CD4-positive, alpha-beta T cell treated with Interleukin-6 at 100 ng/mL for 8 hours (primary cell): ENCODE data around the gene TNFRSF19.

Experiments
- DNase-seq: peaks from one replicate; pipeline ENCODE4 v3.0.0-alpha.2; 2020; ENCODE audit warnings: mixed read lengths, low spot score

Gene TNFRSF19

GRCh38 chr13:23683084-23683483, 112.9 kb downstream of the TNFRSF19 start:
- DNase-seq: no peak

GRCh38 chr13:23684647-23685046, 114.4 kb downstream of the TNFRSF19 start:
- no peak for DNase-seq

DNA sequence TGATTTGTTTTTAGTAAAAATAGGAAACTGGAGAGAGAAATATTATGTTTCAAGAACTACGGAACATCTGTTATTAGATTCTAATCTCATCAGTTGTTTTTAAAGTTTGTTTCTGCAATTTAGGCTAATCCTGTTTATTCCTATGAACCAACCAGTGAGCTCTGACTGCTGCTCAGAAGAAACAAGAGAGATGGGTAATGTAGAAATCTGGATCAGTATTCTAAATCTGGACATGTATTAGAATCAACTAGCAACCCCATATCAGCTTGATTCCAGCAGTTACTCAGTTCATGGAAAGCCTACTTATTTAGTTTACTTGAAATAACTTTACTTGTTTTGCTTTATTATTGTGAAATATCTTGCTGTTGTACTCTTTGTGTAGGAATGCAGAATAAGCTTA, 115.2 kb downstream of the TNFRSF19 start:
- no peak for DNase-seq

- no peak for DNase-seq
Observed at GRCh38 chr13:23686948-23687347, 116.7 kb downstream of the TNFRSF19 start.

- no peak for DNase-seq
Observed at GRCh38 chr13:23687614-23688013, 117.4 kb downstream of the TNFRSF19 start.

DNA sequence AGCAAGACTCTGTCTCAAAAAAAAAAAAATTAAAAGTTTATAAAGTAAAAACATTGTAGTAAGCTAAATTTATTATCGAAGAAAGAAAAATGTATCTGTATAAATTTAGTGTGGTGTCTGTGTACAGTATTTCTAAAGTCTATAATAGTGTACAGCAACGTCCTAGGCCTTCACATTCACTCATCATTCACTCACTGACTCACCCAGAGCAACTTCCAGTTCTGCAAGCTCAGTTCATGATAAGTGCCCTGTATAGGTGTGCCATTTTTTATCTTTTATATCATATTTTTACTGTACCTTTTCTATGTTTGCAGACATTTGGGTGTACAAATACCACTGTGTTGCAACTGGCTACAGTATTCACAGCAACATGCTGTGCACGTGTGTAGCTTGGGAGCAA, 118.1 kb downstream of the TNFRSF19 start:
- no peak for DNase-seq

DNA sequence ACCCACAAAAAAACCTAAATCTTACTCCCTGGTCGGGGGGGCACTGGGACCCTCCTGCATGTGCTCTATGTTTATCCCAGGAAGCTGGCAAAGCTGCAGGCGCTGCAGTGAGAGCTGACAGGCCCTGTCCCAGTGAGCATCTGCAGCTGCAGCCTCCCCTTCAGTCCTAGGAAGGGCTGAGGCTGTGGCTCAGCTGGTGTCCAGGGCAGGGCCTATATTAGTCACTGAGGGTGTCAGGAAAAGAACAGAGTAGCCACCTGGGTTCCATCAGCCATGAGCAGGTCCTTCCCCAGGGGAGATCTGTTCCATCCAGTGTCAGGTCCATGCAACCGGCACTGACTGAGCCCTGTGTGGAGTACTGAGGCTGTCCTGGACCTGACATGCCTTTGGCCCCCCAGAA, 120.5 kb downstream of the TNFRSF19 start:
- DNase-seq: no peak

DNA sequence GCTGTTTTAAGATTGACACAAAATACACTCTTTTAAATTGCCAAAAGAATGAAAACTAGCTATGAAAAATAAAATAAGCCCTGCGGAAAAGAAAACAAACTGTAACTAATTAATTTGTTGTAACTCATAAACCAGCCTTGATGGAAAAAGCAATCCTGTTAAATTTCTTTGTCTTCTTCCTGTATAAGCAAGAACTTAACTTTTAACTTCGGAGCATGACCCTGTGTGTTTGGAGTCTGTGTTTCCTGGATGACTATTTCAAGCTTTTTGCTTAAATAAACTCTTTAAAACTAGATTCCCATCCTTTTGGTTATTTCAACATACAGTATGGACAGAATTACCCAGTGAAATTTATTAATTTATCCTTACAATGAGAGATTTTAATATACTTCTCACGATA, 122.6 kb downstream of the TNFRSF19 start:
- no peak for DNase-seq

DNA sequence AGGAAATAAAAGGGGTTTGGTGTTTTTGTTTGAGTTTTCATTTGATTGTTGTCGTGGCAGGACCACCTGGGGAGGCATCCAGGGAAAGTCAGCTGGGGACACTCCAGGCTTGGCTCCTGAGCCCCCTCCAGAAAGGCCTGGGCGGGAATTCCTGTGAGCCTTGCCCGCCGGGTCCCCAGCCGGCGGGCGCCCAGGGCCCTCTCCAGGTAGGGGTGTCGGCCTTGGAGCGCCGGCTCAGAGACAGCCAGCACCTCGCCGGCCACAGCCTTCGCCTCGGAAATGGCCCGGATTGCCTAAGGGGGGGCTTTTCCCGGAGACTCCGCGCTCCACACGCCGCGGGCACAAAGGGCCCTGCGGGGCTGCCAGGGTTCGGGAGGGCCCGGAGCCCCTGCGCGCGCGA, 125.0 kb downstream of the TNFRSF19 start:
- no peak for DNase-seq

DNA sequence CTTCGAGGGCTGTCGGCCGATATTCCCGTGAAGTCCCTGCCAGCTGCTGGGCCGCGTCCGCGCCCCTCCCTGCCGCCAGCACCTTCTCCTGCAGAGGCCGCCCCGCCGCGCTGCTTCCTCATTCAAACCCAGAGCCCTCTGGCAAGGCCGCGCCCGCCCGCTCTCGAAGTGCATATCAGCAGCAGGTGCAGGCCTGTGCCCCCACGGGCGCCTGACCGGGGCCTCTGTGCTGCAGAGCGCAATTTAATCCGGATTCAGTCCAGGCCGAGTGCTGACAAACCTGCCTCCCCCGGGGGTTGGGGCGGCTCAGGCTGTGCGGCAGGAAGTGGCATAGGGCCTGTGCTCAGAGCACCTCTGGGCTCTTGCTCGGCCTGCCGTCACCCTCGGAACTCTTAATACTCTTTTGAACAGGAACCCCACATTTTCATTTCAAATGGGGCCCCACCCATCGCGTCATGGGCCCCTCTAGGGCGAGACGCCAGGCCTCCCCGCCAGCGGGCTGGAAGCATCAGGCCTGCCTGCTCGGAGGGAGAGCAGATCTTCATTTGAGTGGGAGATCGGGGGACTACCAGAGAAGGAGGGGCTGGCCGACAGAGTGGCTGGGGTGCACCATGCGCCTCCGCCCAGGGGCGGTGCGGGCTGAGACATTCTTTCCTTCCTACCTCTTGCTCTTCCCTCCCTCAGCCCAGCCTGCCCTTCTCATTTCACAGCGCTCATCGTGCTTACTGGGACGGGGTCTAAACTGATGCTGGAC, 125.7 kb downstream of the TNFRSF19 start:
- peak; percentile 57 for DNase-seq

DNA sequence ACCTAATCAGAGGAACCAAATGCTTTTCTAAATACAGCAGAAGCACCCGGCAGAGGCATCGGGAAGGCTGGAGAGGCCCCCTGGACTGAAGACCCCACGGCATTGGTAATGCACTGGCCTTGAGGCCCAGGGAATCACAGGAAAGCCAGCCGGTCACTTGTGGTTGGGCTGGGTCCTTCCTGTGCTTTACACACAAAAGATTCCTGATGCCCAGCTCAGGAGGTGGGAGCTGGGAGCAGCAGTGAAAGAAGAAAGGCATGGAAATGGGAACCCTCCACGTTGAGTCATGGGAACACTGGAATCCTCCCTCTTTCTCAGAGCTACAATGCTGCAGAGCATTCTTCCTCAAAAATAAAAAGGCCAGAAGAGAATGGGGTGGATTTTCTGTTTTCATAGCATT, 126.4 kb downstream of the TNFRSF19 start:
- no peak for DNase-seq

DNA sequence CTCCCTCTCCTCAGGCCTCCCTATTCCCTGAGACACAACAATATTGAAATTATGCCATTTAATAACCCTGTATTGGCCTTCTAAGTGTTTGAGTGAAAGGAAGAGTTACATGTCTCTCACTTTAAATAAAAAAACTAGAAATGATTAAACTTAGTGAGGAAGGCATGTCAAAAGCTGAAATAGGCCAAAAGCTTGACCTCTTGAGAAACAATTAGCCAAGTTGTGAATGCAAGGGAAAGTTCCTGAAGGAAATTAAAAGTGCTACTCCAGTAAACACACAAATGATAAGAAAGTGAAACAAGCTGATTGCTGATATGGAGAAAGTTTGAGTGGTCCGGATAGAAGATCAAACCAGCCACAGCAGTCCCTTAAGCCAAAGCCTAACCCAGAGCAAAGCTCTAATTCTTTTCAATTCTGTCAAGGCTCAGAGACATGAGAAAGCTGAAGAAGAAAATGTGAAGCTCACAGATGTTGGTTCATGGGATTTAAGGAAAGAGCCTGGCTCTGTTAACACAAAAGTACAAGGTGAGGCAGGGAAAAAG, 127.6 kb downstream of the TNFRSF19 start:
- DNase-seq: no peak

DNA sequence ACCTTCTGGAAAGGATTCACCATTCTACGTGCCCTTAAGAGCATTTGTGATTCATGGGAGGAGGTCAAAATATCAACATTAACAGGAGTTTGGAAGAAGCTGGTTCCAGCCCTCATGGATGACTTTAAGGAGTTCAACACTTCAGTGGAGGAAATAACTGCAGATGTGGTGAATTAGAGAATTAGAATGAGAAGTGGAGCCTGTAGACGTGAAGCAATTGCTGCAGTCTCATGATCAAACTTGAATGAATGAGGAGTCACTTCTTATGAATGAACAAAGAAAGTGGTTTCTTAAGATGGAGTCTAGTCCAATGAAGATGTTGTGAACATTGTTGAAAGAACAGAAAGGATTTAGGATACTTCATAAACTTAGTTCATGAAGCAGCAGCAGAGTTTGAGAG, 129.1 kb downstream of the TNFRSF19 start:
- no peak for DNase-seq

DNA sequence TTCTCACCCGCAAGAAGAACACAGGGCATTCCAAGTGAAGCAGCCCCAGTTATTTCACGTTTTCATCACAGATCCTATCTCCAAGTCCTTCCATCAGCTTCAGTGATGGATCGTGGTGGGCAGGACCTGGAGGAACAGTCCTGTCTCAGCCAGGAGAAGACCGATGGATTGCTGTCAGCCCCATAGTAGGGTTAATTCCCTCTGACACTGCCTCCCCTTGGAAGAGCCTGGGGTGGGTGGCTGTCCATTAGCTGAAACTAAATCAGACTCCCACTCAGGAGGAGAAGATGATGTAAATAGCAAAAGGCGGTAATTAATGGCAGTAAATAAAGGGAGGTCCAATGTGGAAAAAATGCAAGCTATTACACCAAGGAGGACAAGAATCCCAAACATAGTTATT, 131.0 kb downstream of the TNFRSF19 start:
- no peak for DNase-seq

DNA sequence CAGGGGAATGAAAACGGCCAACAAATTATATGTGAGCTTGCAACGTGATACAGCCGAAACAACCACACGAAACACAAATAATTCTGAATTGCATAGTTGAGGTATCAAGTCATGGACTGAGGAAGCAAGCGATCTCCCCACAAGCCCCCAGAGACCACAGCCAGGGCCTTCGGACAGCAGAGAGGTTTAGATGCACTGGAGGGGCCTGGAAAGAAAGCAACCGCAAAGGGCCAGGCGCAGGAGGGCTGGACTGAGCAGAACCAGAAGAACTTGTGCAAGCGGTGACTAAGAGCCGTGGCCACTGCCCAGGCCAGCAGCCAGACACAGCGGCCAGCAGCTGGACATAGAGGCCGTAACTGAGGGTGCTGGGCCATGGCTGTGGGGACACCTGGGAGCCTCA, 131.4 kb downstream of the TNFRSF19 start:
- no peak for DNase-seq

DNA sequence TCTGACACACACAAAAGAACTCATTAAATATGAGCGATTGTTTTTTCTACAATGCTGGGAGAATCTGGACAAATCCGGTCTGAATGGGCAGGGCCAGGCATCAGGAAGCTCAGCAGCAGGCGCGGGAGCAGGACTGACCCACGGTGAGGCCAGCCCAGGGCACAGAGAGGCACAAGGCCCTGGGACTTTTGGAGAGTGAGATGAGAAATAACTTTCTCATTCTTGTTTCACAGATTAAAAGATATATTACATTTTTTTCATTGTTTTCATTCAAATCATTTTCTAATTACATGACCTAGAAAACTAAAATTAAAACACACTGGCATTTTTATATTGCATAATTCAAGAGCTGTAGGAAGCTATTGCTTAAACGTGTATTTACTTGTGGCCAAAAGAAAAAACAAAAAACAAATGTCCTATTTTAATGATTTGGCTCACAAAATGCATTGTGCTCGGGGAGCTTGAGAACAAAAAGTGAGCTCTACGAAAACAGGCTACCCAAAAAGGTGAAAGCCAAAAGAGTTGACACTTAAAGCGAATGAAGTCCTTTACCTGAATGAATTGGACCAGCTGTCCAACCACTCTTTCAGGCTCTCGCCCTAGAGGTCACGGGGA, 133.1 kb downstream of the TNFRSF19 start:
- DNase-seq: no peak

- no peak for DNase-seq
Observed at GRCh38 chr13:23705583-23705982, 135.4 kb downstream of the TNFRSF19 start.

DNA sequence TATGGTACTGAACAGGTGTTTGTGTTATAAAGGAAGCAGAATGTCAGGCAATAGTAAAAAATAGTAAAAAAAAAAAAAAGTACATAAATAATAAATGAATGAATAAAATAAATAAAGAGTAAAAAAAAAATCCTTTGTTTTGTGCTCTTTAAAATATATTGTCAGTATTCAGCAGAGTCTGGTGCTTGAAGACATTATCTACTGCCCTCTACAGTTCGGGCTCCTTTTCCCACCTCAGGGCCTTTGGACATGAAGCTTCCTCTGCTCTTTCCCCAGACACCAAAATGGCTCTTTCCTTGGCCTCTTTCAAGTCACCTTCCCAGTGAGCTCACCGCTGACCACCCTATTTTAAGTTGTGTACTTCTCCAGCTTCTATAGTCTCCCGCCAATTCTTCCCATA, 137.5 kb downstream of the TNFRSF19 start:
- no peak for DNase-seq

- no peak for DNase-seq
Observed at GRCh38 chr13:23709536-23709935, 139.3 kb downstream of the TNFRSF19 start.

- no peak for DNase-seq
Observed at GRCh38 chr13:23710366-23710765, 140.2 kb downstream of the TNFRSF19 start.

GRCh38 chr13:23711355-23711754, 141.1 kb downstream of the TNFRSF19 start:
- no peak for DNase-seq

DNA sequence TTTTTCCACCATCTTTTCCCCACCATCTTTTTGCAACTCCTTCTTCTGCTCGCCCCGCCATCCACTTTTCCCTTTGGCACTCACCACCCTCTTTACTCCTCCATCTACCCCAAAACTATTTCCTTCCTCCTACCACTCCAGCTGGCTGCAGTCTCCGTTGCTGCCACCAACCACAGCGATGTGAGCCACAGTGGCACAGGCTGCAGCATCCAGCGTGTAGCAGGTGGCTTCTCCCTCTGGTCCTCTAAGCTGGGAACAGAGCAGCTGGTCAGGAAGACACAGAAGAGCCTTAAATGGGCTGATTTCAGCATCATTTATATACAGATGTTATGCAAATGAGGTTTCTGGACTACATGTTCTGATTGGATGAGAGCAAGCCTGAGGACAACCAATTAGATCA, 144.5 kb downstream of the TNFRSF19 start:
- no peak for DNase-seq

DNA sequence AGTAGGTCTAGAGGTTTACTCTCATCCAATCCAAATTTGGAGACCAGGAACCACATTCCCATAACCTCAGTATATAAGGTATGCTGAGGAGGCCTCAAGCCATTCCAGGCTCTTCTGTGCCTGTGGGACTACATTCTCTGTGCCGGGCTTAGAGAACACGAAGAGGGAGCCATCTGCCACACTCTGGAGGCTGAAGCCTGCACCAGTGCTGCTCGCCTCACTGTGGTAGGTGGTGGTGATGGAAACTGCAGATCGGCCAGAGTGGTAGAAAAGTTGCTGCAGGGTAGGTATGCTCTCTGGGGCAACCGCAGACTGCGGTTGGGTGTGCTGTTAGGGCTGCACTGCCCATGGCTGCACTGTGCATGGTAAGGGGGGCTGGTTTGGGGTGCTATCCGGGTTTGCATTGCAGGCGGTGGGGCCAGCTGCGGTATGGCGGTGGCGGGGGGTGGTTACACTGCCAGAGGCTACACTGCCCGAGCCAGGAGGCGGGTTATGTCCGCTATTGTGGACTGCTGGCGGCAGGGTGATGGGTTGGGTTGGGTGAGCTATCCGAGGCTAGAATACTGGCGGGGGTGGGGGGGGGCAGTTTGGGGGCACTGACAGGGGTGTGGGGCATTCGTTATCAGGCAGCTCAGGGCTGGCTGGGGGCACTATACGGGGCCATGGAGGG, 145.0 kb downstream of the TNFRSF19 start:
- no peak for DNase-seq
